Activated CD4-positive, alpha-beta T cell treated with anti-CD3 and anti-CD28 coated beads for 36 hours (primary cell): ENCODE data around the gene GJB5. TPM values are rescaled to one million over a fixed set of nuclear protein-coding genes. Genes with fewer than 3 reads are reported as not detected.

Experiments used
- ATAC-seq: fragments of 200-7000 bp; cut with Tn5 transposase; one replicate; pipeline ENCODE4 v1.10.0; 2021; ENCODE audit warnings: mild to moderate bottlenecking, moderate library complexity
- CTCF ChIA-PET: fragments of 350-600 bp; sonication (Branson Sonifier 250); formaldehyde crosslinking; loops from one replicate; lab custom pipeline; 2021; ENCODE audit warnings: antibody characterized with exemption; lab: Charles Lee
- POLR2A ChIA-PET: fragments of 350-600 bp; sonication (Branson Sonifier 250); formaldehyde crosslinking; loops from one replicate; lab custom pipeline; 2021; ENCODE audit warnings: antibody characterized with exemption, inconsistent platforms; lab: Charles Lee
- DNase-seq: peaks from one replicate; pipeline ENCODE4 v3.0.0-alpha.2; 2020
- H3K27ac Mint-ChIP-seq: one replicate; pipeline ENCODE4 v1.8.0; 2021; ENCODE audit warnings: mixed read lengths
- H3K27me3 Mint-ChIP-seq: one replicate; pipeline ENCODE4 v1.8.0; 2021; ENCODE audit warnings: mixed read lengths
- H3K36me3 Mint-ChIP-seq: one replicate; pipeline ENCODE4 v1.8.0; 2021; ENCODE audit warnings: low read depth, mixed read lengths
- H3K4me1 Mint-ChIP-seq: one replicate; pipeline ENCODE4 v1.8.0; 2021; ENCODE audit warnings: mixed read lengths
- H3K4me3 Mint-ChIP-seq: one replicate; pipeline ENCODE4 v1.8.0; 2021; ENCODE audit warnings: mild to moderate bottlenecking, moderate library complexity, mixed read lengths
- H3K9me3 Mint-ChIP-seq: one replicate; pipeline ENCODE4 v1.8.0; 2021; ENCODE audit warnings: low read depth, mixed read lengths
- intact Hi-C, 2 experiments: fragments of 100-400 bp; cut with DNase I in 1 of 2; cut with micrococcal nuclease in 1 of 2; formaldehyde crosslinking; loops; one replicate each; pipeline versions ENCODE4 v1.14.2 to v1.15.1; 2022 to 2024; cut with DNase I, micrococcal nuclease
- total RNA-seq, 2 experiments: library from RNA; stranded (reverse); gene quantifications; one replicate each; pipeline ENCODE4 v1.2.3, GENCODE V29; 2021

GJB5 gene
- total RNA-seq, 2 experiments from 2014 or later: not detected

GRCh38 chr1:34800214-34800613 is 45.4 kb downstream of the GJB5 start:
- peaks cover 26% of the 10 kb centered on the region for H3K4me1 Mint-ChIP-seq
- ChIA-PET CTCF (interaction anchor here (0.6 kb wide), 1 partner anchor 91 kb away, joined by 3 read pairs; no protein-coding TSS in a partner anchor), POLR2A (no interaction called here)
- H3K27me3 Mint-ChIP-seq: peaks cover 3% of the 10 kb centered on the region
- DNase-seq: peak; percentile 56
- intact Hi-C loops: loop anchor here in 1 of 2 experiments (5.0 kb wide), 1 partner anchor 1142 kb away; no protein-coding TSS in a partner anchor
- H3K9me3 Mint-ChIP-seq: peaks cover 4% of the 10 kb centered on the region
- no peak overlapping the region for H3K4me3 Mint-ChIP-seq
- ATAC-seq: peak; percentile 81
- H3K36me3 Mint-ChIP-seq: peaks cover 4% of the 10 kb centered on the region
- H3K27ac Mint-ChIP-seq: peak overlapping the region; percentile 73

DNA sequence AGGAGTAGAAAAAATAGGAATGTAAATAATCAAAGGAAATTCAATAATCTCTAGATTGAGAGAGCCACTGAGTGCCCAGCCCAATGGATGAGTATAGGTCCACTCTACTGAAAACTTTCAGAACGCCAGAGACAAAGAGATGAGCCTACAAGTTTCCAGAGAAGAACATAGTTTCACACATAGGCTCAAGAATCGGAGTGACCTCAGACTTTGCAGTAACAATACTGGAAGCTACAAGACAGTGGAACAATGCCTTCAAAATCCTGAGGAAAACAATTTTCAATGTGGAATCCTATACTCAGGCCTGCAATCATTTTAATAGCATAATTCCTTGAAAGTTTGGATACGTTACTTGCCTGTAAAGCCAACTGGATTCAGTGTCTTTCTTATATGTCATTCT is 48.9 kb downstream of the GJB5 start:
- intact Hi-C loops: loop anchor here in 1 of 2 experiments (5.0 kb wide), 1 partner anchor 1139 kb away; no protein-coding TSS in a partner anchor
- CTCF ChIA-PET: interaction anchor here (0.8 kb wide), 1 partner anchor 223 kb away, joined by 3 read pairs; no protein-coding TSS in a partner anchor
- Mint-ChIP-seq H3K27ac (no peak overlapping the region), H3K36me3 (peaks cover 4% of the 10 kb centered on the region), H3K4me1 (peaks cover 13% of the 10 kb centered on the region), H3K4me3 (no peak overlapping the region), H3K9me3 (peaks cover 4% of the 10 kb centered on the region), H3K27me3 (no peaks in the 10 kb centered on the region)
- no peak for ATAC-seq
- no peak for DNase-seq
- POLR2A ChIA-PET: no interaction called here

DNA sequence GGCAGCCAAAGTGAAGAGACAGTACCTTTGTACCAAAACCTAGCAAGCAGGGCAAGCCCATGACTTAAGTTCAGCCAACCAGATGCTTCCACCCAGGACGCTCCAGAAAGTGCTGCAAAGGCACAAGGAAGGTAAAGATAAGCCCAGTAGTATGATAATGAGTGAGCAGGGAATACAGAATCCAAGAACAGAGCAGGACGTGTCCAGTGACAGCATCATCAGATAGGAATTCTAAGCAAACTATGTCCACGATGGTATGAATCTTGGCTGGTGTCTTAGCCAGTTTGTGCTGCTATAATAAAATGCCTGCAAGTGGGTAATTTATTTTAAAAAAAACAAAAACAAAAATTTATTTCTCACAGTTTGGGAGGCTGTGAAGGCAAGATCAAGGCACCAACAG is 51.5 kb downstream of the GJB5 start:
- DNase-seq (no peak), ATAC-seq (no peak)
- CTCF ChIA-PET: no interaction called here
- Mint-ChIP-seq H3K4me3 (no peak overlapping the region), H3K27ac (no peak overlapping the region), H3K9me3 (peaks cover 7% of the 10 kb centered on the region), H3K36me3 (peaks cover 8% of the 10 kb centered on the region), H3K4me1 (no peaks in the 10 kb centered on the region), H3K27me3 (no peaks in the 10 kb centered on the region)
- intact Hi-C loops: no loop called here
- POLR2A ChIA-PET: no interaction called here

Other genes with a start within 250 kb of the GJB5 start
- not detected for gene GJB4, start 4.7 kb downstream of the GJB5 start, total RNA-seq
- gene GJB3, start 26.2 kb downstream of the GJB5 start, total RNA-seq: not detected
- gene GJA4, start 38.0 kb downstream of the GJB5 start, total RNA-seq: not detected
- gene SMIM12, start 104.7 kb downstream of the GJB5 start, total RNA-seq: 10 to 100 TPM; 42.4 to 45.0 TPM
- under 1 TPM; 0.63 to 0.66 TPM for gene DLGAP3, start 174.6 kb downstream of the GJB5 start, total RNA-seq
- 10 to 100 TPM; 15.8 to 19.0 TPM for gene TMEM35B, start 230.3 kb downstream of the GJB5 start, total RNA-seq